PFSK-1 (cell line): ENCODE results near the gene PTPN7.

ENCODE experiments used
- FOXP2 ChIP-seq: optimal IDR thresholded peaks from 2 replicates; pipeline ENCODE3; 2011; ENCODE audit warnings: borderline replicate concordance, control low read depth, inconsistent platforms; ENCODE audit not compliant: insufficient read depth; ENCODE audit errors: extremely low read length, extremely low read depth
- POLR2AphosphoS5 ChIP-seq: IDR thresholded peaks from 2 replicates; pipeline ENCODE4 v1.6.1; 2012; ENCODE audit warnings: low read depth, mild to moderate bottlenecking, control low read depth, low read length, moderate library complexity
- REST ChIP-seq, 2 experiments: IDR thresholded peaks; 2 replicates each; pipeline versions ENCODE4 v1.6.1 to v1.8.0; 2011 to 2012; ENCODE audit warnings: low read depth in 2 of 2, low read length in 2 of 2, control low read depth in 1 of 2, inconsistent platforms in 1 of 2, mild to moderate bottlenecking in 1 of 2, moderate library complexity in 1 of 2; ENCODE audit not compliant: insufficient read depth in 1 of 2
- SIN3A ChIP-seq: IDR thresholded peaks from 2 replicates; pipeline ENCODE4 v1.6.1; 2012; ENCODE audit warnings: mild to moderate bottlenecking, low read length, moderate library complexity, borderline replicate concordance; ENCODE audit not compliant: insufficient read depth
- TAF1 ChIP-seq: IDR thresholded peaks from 2 replicates; pipeline ENCODE4 v1.6.1; 2012; ENCODE audit warnings: low read length, control low read depth, borderline replicate concordance; ENCODE audit not compliant: insufficient read depth

PTPN7 gene

GRCh38 chr1:202158810-202159533 is 1.4 kb downstream of the PTPN7 start:
- TF ChIP-seq REST (IDR thresholded peaks at IDR 0.05; ENCODE audit: insufficient read depth in 1 of 2, low read depth in 2 of 2, low read length in 2 of 2), result no peak
- no peak for TF ChIP-seq TAF1
- TF ChIP-seq FOXP2, result no peak

- TF ChIP-seq POLR2AphosphoS5 (no peak), REST (IDR thresholded peaks at IDR 0.05; ENCODE audit: insufficient read depth in 1 of 2, low read depth in 2 of 2, low read length in 2 of 2) (no peak), FOXP2 (no peak), TAF1 (no peak), SIN3A (no peak)
Observed at GRCh38 chr1:202157945-202158344, 2.5 kb downstream of the PTPN7 start.

- no peak for TF ChIP-seq FOXP2
- TF ChIP-seq TAF1, result no peak
- TF ChIP-seq SIN3A, result no peak
- TF ChIP-seq REST (IDR thresholded peaks at IDR 0.05; ENCODE audit: insufficient read depth in 1 of 2, low read depth in 2 of 2, low read length in 2 of 2), result no peak
- no peak for TF ChIP-seq POLR2AphosphoS5
Observed at GRCh38 chr1:202156590-202156989, 3.8 kb downstream of the PTPN7 start.

GRCh38 chr1:202155478-202156021 is 4.9 kb downstream of the PTPN7 start:
- TF ChIP-seq SIN3A (no peak), POLR2AphosphoS5 (no peak), TAF1 (no peak), FOXP2 (peak; percentile 22), REST (IDR thresholded peaks at IDR 0.05; ENCODE audit: insufficient read depth in 1 of 2, low read depth in 2 of 2, low read length in 2 of 2) (no peak)
